ENCODE data around the gene ZNF92. TPM values are rescaled to one million over a fixed set of nuclear protein-coding genes. Genes with fewer than 3 reads are reported as not detected.
"Not testable (repeated sequence)": the region's sequence is repeated elsewhere in the genome, so short reads cannot be mapped to it uniquely, and the experiment has no call there.

Gene ZNF92
- total RNA-seq, 2 experiments from 2014 or later: 19.7 to 21.6 TPM

DNA sequence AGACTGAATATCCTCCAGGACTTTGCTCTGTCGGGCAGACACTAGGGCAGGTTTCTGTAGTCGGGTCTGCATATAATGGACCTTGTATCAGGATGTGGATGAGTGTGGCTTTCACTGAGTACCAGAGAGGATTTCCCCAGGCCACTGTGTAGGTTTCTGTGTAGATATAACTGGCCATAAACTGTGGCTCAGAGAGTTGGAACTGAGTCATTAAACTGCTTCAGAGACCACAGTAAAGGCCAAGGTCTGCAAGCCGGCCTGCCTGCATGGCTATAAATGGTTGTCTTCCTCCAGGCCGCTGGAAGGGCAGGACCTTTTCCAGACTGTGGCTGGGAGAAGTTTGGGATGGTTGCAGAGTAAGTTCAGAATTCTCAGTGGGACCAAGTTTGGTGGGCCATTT lies 16.9 kb downstream of the ZNF92 start:
- H3K4me3 Mint-ChIP-seq: no peak overlapping the region
- H3K9me3 Mint-ChIP-seq: peaks cover 9% of the 10 kb centered on the region
- ChIA-PET POLR2A (interaction anchor here (1.6 kb wide), 1 partner anchor 17 kb away, joined by 6 read pairs; the partner anchor contains the start of gene ZNF92), CTCF (no interaction called here)
- no peak for DNase-seq
- H3K27me3 Mint-ChIP-seq: no peaks in the 10 kb centered on the region
- H3K36me3 Mint-ChIP-seq (ENCODE audit: low read depth): peaks cover 76% of the 10 kb centered on the region
- H3K4me1 Mint-ChIP-seq: peaks cover 6% of the 10 kb centered on the region
- H3K27ac Mint-ChIP-seq: no peak overlapping the region

DNA sequence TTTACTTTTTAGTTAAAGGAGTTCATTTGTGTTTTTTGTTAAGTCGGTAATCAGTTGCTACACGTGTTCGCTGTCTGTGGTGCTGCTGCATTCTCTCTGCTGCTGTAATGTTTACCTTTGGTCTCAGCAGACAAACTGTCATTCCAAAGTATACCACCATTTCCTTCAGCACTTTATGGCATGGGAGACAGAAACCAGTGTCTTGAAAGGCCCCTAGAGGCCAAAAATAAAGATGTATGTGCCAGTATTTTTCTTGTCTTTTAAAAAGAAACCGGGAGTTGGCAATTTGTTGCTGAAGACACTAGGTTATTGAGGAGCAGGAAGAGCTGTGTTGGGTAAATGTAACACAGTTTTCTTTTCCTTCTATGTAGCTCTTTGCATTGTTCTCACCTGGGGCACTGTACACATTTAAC lies 24.1 kb downstream of the ZNF92 start:
- no peak overlapping the region for H3K4me3 Mint-ChIP-seq
- CTCF ChIA-PET: no interaction called here

DNA sequence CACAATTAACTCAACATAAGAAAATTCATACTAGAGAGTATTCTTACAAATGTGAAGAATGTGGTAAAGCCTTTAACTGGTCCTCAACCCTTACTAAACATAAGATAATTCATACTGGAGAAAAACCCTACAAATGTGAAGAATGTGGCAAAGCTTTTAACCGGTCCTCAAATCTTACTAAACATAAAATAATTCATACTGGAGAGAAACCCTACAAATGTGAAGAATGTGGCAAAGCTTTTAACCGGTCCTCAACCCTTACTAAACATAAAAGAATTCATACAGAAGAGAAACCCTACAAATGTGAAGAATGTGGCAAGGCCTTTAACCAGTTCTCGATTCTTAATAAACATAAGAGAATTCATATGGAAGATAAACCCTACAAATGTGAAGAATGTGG lies 25.0 kb downstream of the ZNF92 start:
- H3K4me1 Mint-ChIP-seq, H3K27ac Mint-ChIP-seq, DNase-seq, POLR2A ChIA-PET, H3K27me3 Mint-ChIP-seq, H3K4me3 Mint-ChIP-seq, CTCF ChIA-PET: not testable (repeated sequence)
- peaks cover 64% of the 10 kb centered on the region for H3K36me3 Mint-ChIP-seq (ENCODE audit: low read depth)
- H3K9me3 Mint-ChIP-seq: peaks cover 35% of the 10 kb centered on the region

More for the DNA sequence above, 24.1 kb downstream of the ZNF92 start:
- POLR2A ChIA-PET: interaction anchor here (0.9 kb wide), 1 partner anchor 24 kb away, joined by 3 read pairs; the partner anchor contains the start of gene ZNF92
- Mint-ChIP-seq H3K4me1 (peaks cover 3% of the 10 kb centered on the region), H3K27me3 (no peaks in the 10 kb centered on the region), H3K9me3 (peaks cover 35% of the 10 kb centered on the region), H3K27ac (no peak overlapping the region), H3K36me3 (ENCODE audit: low read depth) (peaks cover 70% of the 10 kb centered on the region)
- DNase-seq: no peak

GRCh38 chr7:65399101-65399500 lies 25.4 kb downstream of the ZNF92 start:
- H3K27me3 Mint-ChIP-seq, H3K27ac Mint-ChIP-seq, H3K4me1 Mint-ChIP-seq, POLR2A ChIA-PET, CTCF ChIA-PET, DNase-seq, H3K4me3 Mint-ChIP-seq: not testable (repeated sequence)
- peaks cover 36% of the 10 kb centered on the region for H3K9me3 Mint-ChIP-seq
- H3K36me3 Mint-ChIP-seq (ENCODE audit: low read depth): peaks cover 63% of the 10 kb centered on the region

DNA sequence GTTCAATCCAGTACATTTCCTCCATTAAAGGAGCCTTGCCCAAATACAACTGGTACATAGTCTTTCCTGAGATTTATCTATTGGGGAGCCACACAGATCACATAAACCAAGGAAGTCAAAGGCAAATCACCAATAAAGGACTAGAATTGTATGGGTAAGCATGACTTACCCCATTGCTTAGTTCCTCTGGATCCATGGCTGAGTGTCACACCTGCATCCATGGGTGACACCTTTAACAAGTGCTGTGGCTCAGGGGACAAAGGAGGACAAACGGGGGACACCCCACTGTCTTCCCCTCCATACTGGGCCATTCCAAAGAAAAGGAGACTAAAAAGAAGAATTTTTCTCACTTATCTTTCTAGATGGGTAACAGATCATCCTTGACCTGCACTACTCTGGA lies 30.4 kb downstream of the ZNF92 start:
- no peak for DNase-seq
- Mint-ChIP-seq H3K36me3 (ENCODE audit: low read depth) (peaks cover 24% of the 10 kb centered on the region), H3K27me3 (no peaks in the 10 kb centered on the region), H3K9me3 (peaks cover 37% of the 10 kb centered on the region), H3K4me3 (no peak overlapping the region), H3K4me1 (no peaks in the 10 kb centered on the region), H3K27ac (no peak overlapping the region)
- POLR2A ChIA-PET: no interaction called here
- CTCF ChIA-PET: interaction anchor here (0.7 kb wide), 1 partner anchor 1016 kb away, joined by 4 read pairs; no protein-coding TSS in a partner anchor

DNA sequence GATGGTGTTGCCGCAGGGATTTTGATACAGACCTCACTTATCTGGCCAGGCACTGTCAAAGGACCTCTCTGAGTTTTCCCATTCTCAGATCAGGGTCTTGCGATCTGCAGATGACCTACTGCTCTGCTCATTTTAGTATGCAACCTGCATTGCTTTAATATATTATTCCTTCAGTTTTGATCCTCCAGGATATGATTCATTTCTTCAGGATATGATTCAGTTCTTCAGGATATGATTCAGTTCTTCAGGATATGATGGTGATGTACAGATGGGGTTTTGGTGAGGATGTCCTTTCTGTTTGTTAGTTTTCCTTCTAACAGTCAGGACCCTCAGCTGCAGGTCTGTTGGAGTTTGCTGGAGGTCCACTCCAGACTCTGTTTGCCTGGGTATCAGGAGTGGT lies 33.1 kb downstream of the ZNF92 start:
- CTCF ChIA-PET; H3K27me3 Mint-ChIP-seq; POLR2A ChIA-PET; H3K27ac Mint-ChIP-seq; DNase-seq; H3K36me3 Mint-ChIP-seq (ENCODE audit: low read depth); H3K4me1 Mint-ChIP-seq; H3K4me3 Mint-ChIP-seq: not testable (repeated sequence)
- H3K9me3 Mint-ChIP-seq: peaks cover 26% of the 10 kb centered on the region

DNA sequence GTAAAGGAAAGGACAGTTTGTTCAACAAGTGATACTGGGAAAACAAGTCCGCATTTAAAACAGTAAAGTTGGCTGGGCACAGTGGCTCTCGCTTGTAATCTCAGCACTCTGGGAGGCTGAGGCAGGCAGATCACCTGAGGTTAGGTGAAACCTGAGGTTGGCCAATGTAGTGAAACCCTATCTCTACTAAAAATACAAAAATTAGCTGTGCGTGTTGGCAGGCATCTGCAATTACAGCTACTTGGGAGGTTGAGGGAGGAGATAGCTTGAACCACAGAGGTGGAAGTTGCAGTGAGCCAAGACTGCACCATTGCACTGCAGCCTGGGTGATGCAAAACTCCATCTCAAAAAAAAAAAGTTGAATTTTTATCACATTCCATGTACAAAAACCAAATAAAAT lies 35.7 kb downstream of the ZNF92 start:
- H3K4me1 Mint-ChIP-seq: no peaks in the 10 kb centered on the region
- H3K27ac Mint-ChIP-seq: no peak overlapping the region
- no peaks in the 10 kb centered on the region for H3K27me3 Mint-ChIP-seq
- peaks cover 21% of the 10 kb centered on the region for H3K9me3 Mint-ChIP-seq
- ChIA-PET CTCF (no interaction called here), POLR2A (no interaction called here)
- H3K36me3 Mint-ChIP-seq (ENCODE audit: low read depth): peaks cover 3% of the 10 kb centered on the region
- no peak for DNase-seq
- H3K4me3 Mint-ChIP-seq: no peak overlapping the region

GRCh38 chr7:65411249-65411648 lies 37.6 kb downstream of the ZNF92 start:
- Mint-ChIP-seq H3K4me3 (no peak overlapping the region), H3K36me3 (ENCODE audit: low read depth) (peaks cover 2% of the 10 kb centered on the region), H3K9me3 (peaks cover 14% of the 10 kb centered on the region), H3K4me1 (no peaks in the 10 kb centered on the region), H3K27me3 (no peaks in the 10 kb centered on the region), H3K27ac (no peak overlapping the region)
- DNase-seq: no peak
- ChIA-PET CTCF (no interaction called here), POLR2A (no interaction called here)

GRCh38 chr7:65422670-65423069 lies 49.0 kb downstream of the ZNF92 start:
- DNase-seq: no peak
- CTCF ChIA-PET: no interaction called here
- peaks cover 24% of the 10 kb centered on the region for H3K9me3 Mint-ChIP-seq

GRCh38 chr7:65423286-65423685 lies 49.6 kb downstream of the ZNF92 start:
- POLR2A ChIA-PET; DNase-seq; H3K4me3 Mint-ChIP-seq; H3K36me3 Mint-ChIP-seq (ENCODE audit: low read depth); H3K27ac Mint-ChIP-seq; CTCF ChIA-PET; H3K4me1 Mint-ChIP-seq; H3K27me3 Mint-ChIP-seq: not testable (repeated sequence)
- H3K9me3 Mint-ChIP-seq: peaks cover 28% of the 10 kb centered on the region

More at GRCh38 chr7:65422670-65423069, 49.0 kb downstream of the ZNF92 start:
- no peaks in the 10 kb centered on the region for H3K36me3 Mint-ChIP-seq (ENCODE audit: low read depth)
- H3K4me1 Mint-ChIP-seq: no peaks in the 10 kb centered on the region
- no peak overlapping the region for H3K27ac Mint-ChIP-seq
- peaks cover 2% of the 10 kb centered on the region for H3K27me3 Mint-ChIP-seq
- H3K4me3 Mint-ChIP-seq: no peak overlapping the region
- POLR2A ChIA-PET: no interaction called here

DNA sequence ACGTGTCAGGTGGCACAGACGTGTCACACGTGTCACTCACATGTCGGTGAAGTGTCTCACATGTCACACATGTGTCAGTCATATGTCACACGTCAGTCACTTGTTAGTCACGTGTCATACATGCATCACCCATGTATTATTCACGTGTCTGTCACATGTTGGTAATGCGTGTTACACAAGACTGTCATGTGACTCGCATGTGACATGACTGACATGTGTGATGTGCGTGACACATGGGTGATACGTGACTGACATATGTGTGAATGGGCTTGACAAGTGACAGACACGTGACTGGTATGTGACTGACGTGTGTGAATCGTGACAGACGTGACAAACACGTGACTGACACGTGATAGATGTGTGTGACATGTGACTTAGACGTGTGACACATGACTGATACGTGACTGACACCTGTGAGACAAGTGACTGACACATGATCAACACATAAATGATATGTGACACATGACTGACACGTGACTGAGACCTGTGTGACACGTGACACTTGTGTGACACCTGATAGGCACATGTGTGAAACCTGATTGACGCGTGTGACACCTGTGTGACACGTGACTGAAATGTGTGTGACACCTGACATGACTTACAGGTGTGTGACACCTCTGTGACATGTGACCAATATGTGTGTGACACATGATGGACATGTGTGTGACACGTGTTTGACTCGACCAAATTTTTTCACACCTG lies 56.1 kb downstream of the ZNF92 start:
- Mint-ChIP-seq H3K36me3 (ENCODE audit: low read depth) (no peaks in the 10 kb centered on the region), H3K4me1 (no peaks in the 10 kb centered on the region), H3K9me3 (peaks cover 40% of the 10 kb centered on the region), H3K4me3 (no peak overlapping the region), H3K27me3 (peaks cover 2% of the 10 kb centered on the region), H3K27ac (no peak overlapping the region)
- DNase-seq: no peak
- ChIA-PET POLR2A (no interaction called here), CTCF (no interaction called here)

DNA sequence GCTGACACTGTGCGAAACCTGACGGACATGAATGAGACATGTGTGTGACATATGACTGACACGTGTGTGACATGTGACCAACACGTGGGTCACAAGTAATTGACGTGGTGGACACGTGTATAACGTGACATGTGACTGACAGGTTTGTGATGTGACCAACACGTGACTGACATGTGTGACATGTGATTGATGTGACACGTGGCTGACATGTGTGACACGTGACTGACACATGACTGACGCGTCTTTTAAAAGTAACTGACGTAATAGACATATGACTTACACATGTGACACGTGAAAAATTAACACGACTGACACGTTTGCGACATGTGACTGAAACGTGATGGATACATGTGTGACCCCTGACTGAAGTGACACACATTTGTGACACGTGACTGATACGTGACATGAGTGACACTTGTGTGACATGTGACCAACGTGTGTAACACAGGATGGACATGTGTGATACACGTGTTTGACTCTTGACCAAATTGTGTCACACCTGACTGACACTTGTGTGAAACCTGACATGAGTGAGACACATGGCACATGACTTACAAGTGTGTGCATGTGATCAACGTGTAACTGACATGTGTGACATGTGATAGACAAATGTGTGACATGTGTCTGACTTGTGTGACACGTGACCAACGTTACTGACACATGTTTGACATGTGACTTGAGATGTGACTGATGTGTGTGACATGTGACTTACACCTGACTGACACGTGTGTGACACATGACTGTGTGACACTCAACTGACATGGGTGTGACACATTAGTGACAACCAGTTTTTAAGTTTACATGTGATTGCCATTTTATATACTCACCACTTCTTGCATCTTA lies 56.9 kb downstream of the ZNF92 start:
- Mint-ChIP-seq H3K36me3 (ENCODE audit: low read depth) (no peaks in the 10 kb centered on the region), H3K4me3 (no peak overlapping the region)
- POLR2A ChIA-PET: no interaction called here

DNA sequence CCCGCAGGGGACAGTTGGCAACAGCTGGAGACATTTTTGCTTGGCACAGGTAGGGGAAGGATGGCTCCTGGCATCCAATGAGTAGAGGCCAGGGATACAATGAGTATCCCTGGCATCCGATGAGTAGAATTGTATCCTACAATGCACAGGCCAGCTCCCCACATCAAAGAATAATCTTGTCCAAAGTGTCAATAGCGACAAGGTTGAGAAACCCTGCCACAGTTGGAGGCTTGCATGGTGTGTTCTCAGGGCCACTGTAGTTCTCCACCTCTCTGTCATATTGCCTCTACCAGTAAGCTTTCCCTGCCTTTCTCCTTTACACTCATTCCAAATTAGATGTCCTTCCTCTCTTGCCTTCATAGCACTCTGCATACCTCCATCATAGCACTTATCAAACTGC lies 60.7 kb downstream of the ZNF92 start:
- H3K4me1 Mint-ChIP-seq: no peaks in the 10 kb centered on the region
- DNase-seq: no peak
- no peak overlapping the region for H3K27ac Mint-ChIP-seq
- ChIA-PET CTCF (no interaction called here), POLR2A (no interaction called here)
- H3K4me3 Mint-ChIP-seq: no peak overlapping the region
- H3K27me3 Mint-ChIP-seq: no peaks in the 10 kb centered on the region
- H3K36me3 Mint-ChIP-seq (ENCODE audit: low read depth): no peaks in the 10 kb centered on the region
- peaks cover 18% of the 10 kb centered on the region for H3K9me3 Mint-ChIP-seq

More for the DNA sequence above, 56.9 kb downstream of the ZNF92 start:
- Mint-ChIP-seq H3K4me1 (no peaks in the 10 kb centered on the region), H3K9me3 (peaks cover 40% of the 10 kb centered on the region), H3K27me3 (peaks cover 2% of the 10 kb centered on the region), H3K27ac (no peak overlapping the region)
- CTCF ChIA-PET: no interaction called here
- no peak for DNase-seq

DNA sequence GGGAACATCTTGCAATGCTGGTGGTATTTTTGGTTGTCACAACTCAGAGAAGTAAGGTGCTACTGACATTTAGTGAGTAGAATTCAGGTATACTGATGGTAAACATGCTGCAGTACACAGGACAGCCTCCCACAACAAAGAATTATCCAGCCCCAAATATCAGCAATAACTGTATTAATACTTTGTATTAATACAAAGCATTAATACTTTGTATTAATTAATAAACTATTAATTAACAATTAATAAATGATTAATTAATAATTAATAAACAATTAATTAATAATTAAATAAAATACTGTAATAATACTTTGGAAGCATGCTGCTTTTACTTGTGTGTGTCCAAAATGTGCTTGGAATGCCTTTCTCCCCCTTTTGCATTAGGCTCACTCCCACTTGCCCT lies 62.5 kb downstream of the ZNF92 start:
- ChIA-PET POLR2A (no interaction called here), CTCF (no interaction called here)
- no peak for DNase-seq
- no peaks in the 10 kb centered on the region for H3K36me3 Mint-ChIP-seq (ENCODE audit: low read depth)
- no peaks in the 10 kb centered on the region for H3K4me1 Mint-ChIP-seq
- no peak overlapping the region for H3K27ac Mint-ChIP-seq
- H3K27me3 Mint-ChIP-seq: no peaks in the 10 kb centered on the region
- H3K9me3 Mint-ChIP-seq: peaks cover 3% of the 10 kb centered on the region
- no peak overlapping the region for H3K4me3 Mint-ChIP-seq
